T-helper 1 cell treated with Interleukin-12 subunit alpha and Interleukin-12 subunit beta and Interleukin-4 antibody, amounts not matched to agents 30 ng/mL and 1 ng/mL, for 36 hours (primary cell): ENCODE data around the gene RNF213. TPM values are rescaled to one million over a fixed set of nuclear protein-coding genes. Genes with fewer than 3 reads are reported as not detected.

Experiments used
- intact Hi-C: fragments of 100-400 bp; cut with micrococcal nuclease; formaldehyde crosslinking; loops from one replicate; pipeline ENCODE4 v1.15.1; 2024
- total RNA-seq: library from RNA; stranded (reverse); gene quantifications from 2 replicates; pipeline ENCODE4 v1.2.3, GENCODE V29; 2022

The RNF213 gene
- total RNA-seq, 1 donor from 2014 or later = 1,329 TPM

GRCh38 chr17:80345841-80346497, 85.3 kb downstream of the RNF213 start:
- intact Hi-C loops = no loop called here

- intact Hi-C loops = no loop called here
Measured at GRCh38 chr17:80346498-80347275, 86.0 kb downstream of the RNF213 start.

GRCh38 chr17:80347536-80347935, 86.9 kb downstream of the RNF213 start:
- intact Hi-C loops = no loop called here

- intact Hi-C loops = no loop called here
Measured at GRCh38 chr17:80347948-80348351, 87.3 kb downstream of the RNF213 start.

- intact Hi-C loops = no loop called here
Measured at GRCh38 chr17:80348551-80349150, 88.0 kb downstream of the RNF213 start.

- intact Hi-C loops = no loop called here
Measured at GRCh38 chr17:80349151-80349651, 88.5 kb downstream of the RNF213 start.

GRCh38 chr17:80349751-80350150, 89.1 kb downstream of the RNF213 start:
- intact Hi-C loops = no loop called here

- intact Hi-C loops = no loop called here
Measured at GRCh38 chr17:80352216-80352895, 91.7 kb downstream of the RNF213 start.

- intact Hi-C loops = no loop called here
Measured at GRCh38 chr17:80352991-80353665, 92.5 kb downstream of the RNF213 start.

- intact Hi-C loops = no loop called here
Measured at GRCh38 chr17:80353718-80354275, 93.1 kb downstream of the RNF213 start.

GRCh38 chr17:80354336-80354735, 93.7 kb downstream of the RNF213 start:
- intact Hi-C loops = no loop called here

- intact Hi-C loops = no loop called here
Measured at GRCh38 chr17:80356231-80356856, 95.7 kb downstream of the RNF213 start.

- intact Hi-C loops = no loop called here
Measured at GRCh38 chr17:80358131-80358530, 97.5 kb downstream of the RNF213 start.

- intact Hi-C loops = no loop called here
Measured at GRCh38 chr17:80358861-80359260, 98.2 kb downstream of the RNF213 start.

GRCh38 chr17:80359422-80360110, 98.9 kb downstream of the RNF213 start:
- intact Hi-C loops = no loop called here

- intact Hi-C loops = no loop called here
Measured at GRCh38 chr17:80360396-80360795, 99.7 kb downstream of the RNF213 start.

GRCh38 chr17:80361495-80362220, 101.0 kb downstream of the RNF213 start:
- intact Hi-C loops = no loop called here

GRCh38 chr17:80362428-80363119, 101.9 kb downstream of the RNF213 start:
- intact Hi-C loops = no loop called here
